Peyer's patch (tissue), 4 donors: ENCODE results near the gene FURIN. TPM values are rescaled to one million over a fixed set of nuclear protein-coding genes. Genes with fewer than 3 reads are reported as not detected.
"Not testable (repeated sequence)": the region's sequence is repeated elsewhere in the genome, so short reads cannot be mapped to it uniquely, and the experiment has no call there.

Experiments used
- DNase-seq, 3 donors: peaks; one replicate each; pipeline ENCODE4 v3.0.0-alpha.2; 2017 to 2019
- H3K27ac ChIP-seq, 4 donors: fragments of 200-600 bp; sonication (generic); one replicate each; pipeline ENCODE4 v1.5.1; 2016 to 2019
- H3K27me3 ChIP-seq, 2 donors: fragments of 200-600 bp; sonication (generic); one replicate each; pipeline ENCODE4 v1.5.1; 2019
- H3K36me3 ChIP-seq, 3 donors: fragments of 200-600 bp; sonication (generic); one replicate each; pipeline ENCODE4 v1.5.1; 2016 to 2019
- H3K4me1 ChIP-seq, 4 donors: fragments of 200-600 bp; sonication (generic); one replicate each; pipeline ENCODE4 v1.5.1; 2016 to 2019
- H3K4me3 ChIP-seq, 4 donors: fragments of 200-600 bp; sonication (generic); 1 replicate in 3 of 4; 2 replicates in 1 of 4; pipeline ENCODE4 v1.5.1; 2016 to 2019; ENCODE audit warnings: mild to moderate bottlenecking in 1 of 4
- H3K9me3 ChIP-seq, 4 donors: fragments of 200-600 bp; sonication (generic); one replicate each; pipeline ENCODE4 v1.5.1; 2016 to 2019; ENCODE audit warnings: mild to moderate bottlenecking in 1 of 4
- CTCF ChIP-seq, 6 experiments: fragments of 450-650 bp in 4 of 6; fragments of 200-600 bp in 2 of 6; sonication (generic) in 1 of 6; IDR thresholded peaks; one replicate each; pipeline ENCODE4 v1.5.1; 2017 to 2019; ENCODE audit warnings: antibody characterized with exemption in 6 of 6, mild to moderate bottlenecking in 3 of 6, moderate library complexity in 1 of 6
- POLR2A ChIP-seq, 2 donors: fragments of 450-650 bp; IDR thresholded peaks; one replicate each; pipeline ENCODE4 v1.5.1; 2017; ENCODE audit warnings: antibody characterized with exemption in 2 of 2, mild to moderate bottlenecking in 2 of 2, moderate library complexity in 2 of 2
- total RNA-seq, 4 donors: library from RNA; depleted of rRNA; stranded (reverse); fragments of >200 nt; gene quantifications; one replicate each; pipeline ENCODE4 v1.1.0, GENCODE V29; 2016

FURIN gene
- total RNA-seq, 4 donors from 2014 or later, result 53.6 to 76.7 (median 70.1) TPM

GRCh38 chr15:90904746-90905145 is 36.4 kb downstream of the FURIN start:
- Histone ChIP-seq H3K27ac (no peak overlapping the region), H3K36me3 (peaks cover 0 to 46% (median 0%) of the 10 kb centered on the region in 3 donors), H3K27me3 (no peaks in the 10 kb centered on the region), H3K4me1 (peaks cover 0 to 15% (median 10%) of the 10 kb centered on the region in 4 donors), H3K9me3 (no peaks in the 10 kb centered on the region), H3K4me3 (no peak overlapping the region)
- TF ChIP-seq POLR2A (IDR thresholded peaks at IDR 0.05), result no peak
- TF ChIP-seq CTCF (IDR thresholded peaks at IDR 0.05), result no peak
- no peak for DNase-seq

DNA sequence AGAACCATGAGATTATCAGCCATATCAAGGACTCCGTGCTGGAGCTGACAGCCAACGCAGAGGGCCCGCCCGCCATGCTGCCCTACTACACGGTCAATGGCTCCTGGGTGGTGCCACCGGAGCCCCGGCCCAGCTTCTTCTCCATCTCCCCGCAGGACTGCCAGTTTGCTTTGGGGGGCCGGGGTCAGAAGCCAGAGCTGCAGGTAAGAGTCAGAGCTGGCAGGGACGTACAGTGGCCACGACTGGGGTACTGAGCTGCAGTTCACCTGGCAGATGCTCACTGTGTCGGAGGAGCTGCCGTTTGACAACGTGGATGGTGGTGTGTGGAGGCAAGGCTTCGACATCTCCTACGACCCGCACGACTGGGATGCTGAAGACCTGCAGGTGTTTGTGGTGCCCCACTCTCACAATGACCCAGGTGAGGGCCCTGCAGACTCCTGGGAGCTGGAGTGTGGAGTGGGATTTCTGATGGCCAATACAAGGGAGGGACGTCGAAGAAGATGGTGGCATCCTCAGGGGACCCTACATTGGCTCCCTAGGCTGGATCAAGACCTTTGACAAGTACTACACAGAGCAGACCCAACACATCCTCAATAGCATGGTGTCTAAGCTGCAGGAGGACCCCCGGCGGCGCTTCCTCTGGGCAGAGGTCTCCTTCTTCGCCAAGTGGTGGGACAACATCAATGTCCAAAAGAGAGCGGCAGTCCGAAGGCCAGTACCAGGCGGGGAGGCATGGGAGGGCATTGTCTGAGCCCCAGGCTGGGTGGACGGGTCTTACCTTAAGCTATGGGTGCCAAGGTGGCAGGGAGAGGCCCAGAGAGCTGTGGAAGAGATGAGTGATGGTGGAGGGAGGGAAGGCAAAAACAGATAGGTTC is 37.2 kb downstream of the FURIN start:
- peaks cover 0 to 15% (median 10%) of the 10 kb centered on the region in 4 donors for H3K4me1 ChIP-seq
- no peaks in the 10 kb centered on the region for H3K9me3 ChIP-seq
- H3K36me3 ChIP-seq, result peaks cover 0 to 54% (median 0%) of the 10 kb centered on the region in 3 donors
- no peak overlapping the region for H3K27ac ChIP-seq
- DNase-seq, result no peak
- TF ChIP-seq CTCF (IDR thresholded peaks at IDR 0.05) (no peak), POLR2A (IDR thresholded peaks at IDR 0.05) (no peak)
- H3K27me3 ChIP-seq, result no peaks in the 10 kb centered on the region
- H3K4me3 ChIP-seq, result no peak overlapping the region

- H3K4me3 ChIP-seq, result no peak overlapping the region
- H3K27me3 ChIP-seq, result no peaks in the 10 kb centered on the region
- peaks cover 0 to 62% (median 0%) of the 10 kb centered on the region in 3 donors for H3K36me3 ChIP-seq
- no peak for DNase-seq
- TF ChIP-seq POLR2A (IDR thresholded peaks at IDR 0.05) (no peak), CTCF (IDR thresholded peaks at IDR 0.05) (no peak)
- no peaks in the 10 kb centered on the region for H3K9me3 ChIP-seq
- H3K4me1 ChIP-seq, result peaks cover 0 to 15% (median 10%) of the 10 kb centered on the region in 4 donors
- H3K27ac ChIP-seq, result no peak overlapping the region
Measured at GRCh38 chr15:90906181-90906849, 37.9 kb downstream of the FURIN start.

- Histone ChIP-seq H3K9me3 (no peaks in the 10 kb centered on the region), H3K4me3 (no peak overlapping the region), H3K27me3 (no peaks in the 10 kb centered on the region), H3K27ac (no peak overlapping the region), H3K4me1 (peaks cover 0 to 9% (median 7%) of the 10 kb centered on the region in 4 donors), H3K36me3 (peaks cover 0 to 70% (median 0%) of the 10 kb centered on the region in 3 donors)
- no peak for DNase-seq
- TF ChIP-seq CTCF (IDR thresholded peaks at IDR 0.05) (no peak), POLR2A (IDR thresholded peaks at IDR 0.05) (no peak)
Measured at GRCh38 chr15:90907051-90907660, 38.8 kb downstream of the FURIN start.

DNA sequence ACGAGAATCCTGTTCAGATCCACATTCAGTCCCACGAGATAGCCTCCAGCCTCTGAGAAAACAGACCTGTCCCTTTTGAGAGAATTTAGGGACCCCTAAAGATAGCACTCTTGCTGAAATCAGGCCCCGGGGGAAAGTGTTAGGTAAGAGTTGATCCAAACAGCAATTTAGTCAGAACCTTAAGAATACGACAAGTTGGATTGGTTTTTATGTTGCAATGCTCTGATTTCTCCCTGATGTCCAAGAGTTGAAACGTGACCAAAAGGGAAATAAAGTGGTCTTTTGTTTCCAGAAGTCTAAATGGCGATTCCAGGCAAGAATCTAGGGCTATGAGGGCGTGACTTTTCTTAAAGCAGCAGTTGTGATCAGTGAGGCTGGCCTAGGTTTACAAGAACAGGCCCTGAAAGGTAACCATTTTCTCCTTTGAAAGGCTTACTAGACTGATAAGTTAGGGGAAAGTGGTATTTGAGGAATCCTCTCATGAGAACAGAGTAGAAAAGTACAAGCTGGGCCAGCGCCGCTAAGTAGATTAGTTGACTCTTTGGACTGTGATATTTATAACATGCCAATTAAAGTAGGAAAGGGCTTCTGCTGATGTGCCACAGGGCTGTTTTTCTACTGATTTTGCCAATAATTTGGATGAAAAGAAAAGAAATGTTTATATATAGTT is 39.6 kb downstream of the FURIN start:
- Histone ChIP-seq H3K27me3 (no peaks in the 10 kb centered on the region), H3K9me3 (no peaks in the 10 kb centered on the region), H3K4me1 (peaks cover 0 to 9% (median 7%) of the 10 kb centered on the region in 4 donors), H3K27ac (no peak overlapping the region), H3K36me3 (peaks cover 0 to 78% (median 0%) of the 10 kb centered on the region in 3 donors), H3K4me3 (no peak overlapping the region)
- no peak for TF ChIP-seq POLR2A (IDR thresholded peaks at IDR 0.05)
- no peak for TF ChIP-seq CTCF (IDR thresholded peaks at IDR 0.05)
- DNase-seq, result no peak

GRCh38 chr15:90909449-90909848 is 41.1 kb downstream of the FURIN start:
- H3K36me3 ChIP-seq, result peaks cover 0 to 93% (median 0%) of the 10 kb centered on the region in 3 donors
- H3K27ac ChIP-seq, H3K4me3 ChIP-seq, H3K4me1 ChIP-seq, DNase-seq, H3K9me3 ChIP-seq, H3K27me3 ChIP-seq: not testable (repeated sequence)
